SK-N-SH (cell line): ENCODE data around the gene CLEC3B. TPM values are rescaled to one million over a fixed set of nuclear protein-coding genes. Genes with fewer than 3 reads are reported as not detected.

ENCODE experiments used
- CTCF ChIA-PET: fragments of 300-600, 350-600 bp; formaldehyde crosslinking; extraction: SDS; loops from one replicate; lab custom pipeline; 2021; lab: Yijun Ruan, JAX
- POLR2A ChIA-PET: fragments of 350-600 bp; sonication (Branson Sonifier 250); formaldehyde crosslinking; extraction: SDS; loops from one replicate; lab custom pipeline; 2020; ENCODE audit warnings: antibody characterized with exemption, inconsistent platforms; lab: Yijun Ruan, JAX
- DNase-seq: peaks from one replicate; pipeline ENCODE4 v3.0.0; 2012
- H2AFZ ChIP-seq: fragments of 200-600 bp; sonication (generic); 2 replicates; pipeline ENCODE4 v1.8.1; 2016; ENCODE audit warnings: antibody characterized with exemption, mild to moderate bottlenecking, low read depth
- H3F3A ChIP-seq: fragments of 200-600 bp; sonication (generic); replicated peaks from 2 replicates; pipeline ENCODE3; 2016; ENCODE audit warnings: antibody characterized with exemption, mild to moderate bottlenecking; ENCODE audit not compliant: insufficient read depth
- H3K27ac ChIP-seq, 2 experiments: fragments of 200-500 bp in 1 of 2; fragments of 200-600 bp in 1 of 2; sonication (Bioruptor generic) in 1 of 2; sonication (generic), shearing (Covaris generic) in 1 of 2; 2 replicates each; pipeline versions ENCODE4 v1.5.1 to v1.6.1; 2014 to 2016; ENCODE audit warnings: low read depth in 2 of 2, inconsistent platforms in 1 of 2, low read length in 1 of 2, mild to moderate bottlenecking in 1 of 2, mixed read lengths in 1 of 2
- H3K27me3 ChIP-seq: fragments of 200-600 bp; sonication (generic), shearing (Covaris generic); 2 replicates; pipeline ENCODE4 v1.6.1; 2016; ENCODE audit warnings: mixed run types; ENCODE audit not compliant: insufficient read depth
- H3K36me3 ChIP-seq, 2 experiments: fragments of 200-500 bp in 1 of 2; fragments of 200-600 bp in 1 of 2; sonication (Bioruptor generic) in 1 of 2; sonication (generic) in 1 of 2; replicated peaks in 1 of 2; 2 replicates each; pipeline versions ENCODE3 to v1.5.1; 2014 to 2016; ENCODE audit warnings: low read length in 1 of 2, mild to moderate bottlenecking in 1 of 2; ENCODE audit not compliant: insufficient read depth in 2 of 2, control insufficient read depth in 1 of 2
- H3K4me1 ChIP-seq, 2 experiments: fragments of 200-500 bp in 1 of 2; fragments of 200-600 bp in 1 of 2; sonication (Bioruptor generic) in 1 of 2; sonication (generic), shearing (Covaris generic) in 1 of 2; 2 replicates each; pipeline versions ENCODE4 v1.5.1 to v1.6.1; 2014 to 2016; ENCODE audit warnings: low read depth in 1 of 2, low read length in 1 of 2, mixed run types in 1 of 2; ENCODE audit not compliant: insufficient read depth in 2 of 2, control insufficient read depth in 1 of 2
- H3K4me2 ChIP-seq: fragments of 200-600 bp; sonication (generic), shearing (Covaris generic); 2 replicates; pipeline ENCODE4 v1.6.1; 2017; ENCODE audit warnings: mixed run types
- H3K4me3 ChIP-seq, 2 experiments: fragments of 200-500 bp in 1 of 2; fragments of 200-600 bp in 1 of 2; sonication (Bioruptor generic) in 1 of 2; sonication (generic), shearing (Covaris generic) in 1 of 2; 2 replicates each; pipeline versions ENCODE4 v1.5.1 to v1.8.1; 2014 to 2016; ENCODE audit warnings: low read depth in 2 of 2, inconsistent platforms in 1 of 2, low read length in 1 of 2, mild to moderate bottlenecking in 1 of 2, mixed read lengths in 1 of 2, moderate library complexity in 1 of 2
- H3K79me2 ChIP-seq: fragments of 200-600 bp; sonication (generic); 2 replicates; pipeline ENCODE4 v1.8.1; 2017; ENCODE audit warnings: mild to moderate bottlenecking; ENCODE audit not compliant: insufficient read depth
- H3K9ac ChIP-seq: fragments of 200-600 bp; sonication (generic); 2 replicates; pipeline ENCODE4 v1.6.1; 2017; ENCODE audit warnings: mixed run types
- H3K9me2 ChIP-seq: fragments of 200-600 bp; sonication (generic); 2 replicates; pipeline ENCODE4 v1.6.1; 2017; ENCODE audit warnings: mixed run types
- H3K9me3 ChIP-seq: fragments of 200-600 bp; sonication (generic); 2 replicates; pipeline ENCODE4 v1.6.1; 2017; ENCODE audit warnings: mixed run types, mild to moderate bottlenecking, moderate library complexity
- H4K20me1 ChIP-seq: fragments of 200-600 bp; sonication (generic); 2 replicates; pipeline ENCODE4 v1.6.1; 2017; ENCODE audit warnings: mild to moderate bottlenecking, mixed run types; ENCODE audit not compliant: insufficient read depth
- EP300 ChIP-seq, 2 experiments: IDR thresholded peaks; 2 replicates each; pipeline versions ENCODE4 v1.4.0 to v1.6.1; 2012; ENCODE audit warnings: borderline replicate concordance in 1 of 2, low read depth in 1 of 2, low read length in 1 of 2
- JUND ChIP-seq: IDR thresholded peaks from 2 replicates; pipeline ENCODE4 v1.4.0; 2012
- MXI1 ChIP-seq: IDR thresholded peaks from 2 replicates; pipeline ENCODE4 v1.6.1; 2012; ENCODE audit warnings: mild to moderate bottlenecking, low read depth, low read length, improper control_type of control experiment
- NRF1 ChIP-seq: IDR thresholded peaks from 2 replicates; pipeline ENCODE4 v1.6.1; 2012; ENCODE audit warnings: low read depth, mild to moderate bottlenecking, low read length
- RCOR1 ChIP-seq: fragments of 150-350 bp; IDR thresholded peaks from 2 replicates; pipeline ENCODE4 v1.6.1; 2017; ENCODE audit warnings: antibody characterized with exemption, low read length
- RXRA ChIP-seq: IDR thresholded peaks from 2 replicates; pipeline ENCODE4 v1.4.0; 2012; ENCODE audit warnings: low read depth, mild to moderate bottlenecking, borderline replicate concordance
- TCF12 ChIP-seq: IDR thresholded peaks from 2 replicates; pipeline ENCODE4 v1.4.0; 2012
- TEAD4 ChIP-seq: IDR thresholded peaks from 2 replicates; pipeline ENCODE4 v1.4.0; 2012; ENCODE audit warnings: mild to moderate bottlenecking, borderline replicate concordance; ENCODE audit not compliant: insufficient read depth
- YY1 ChIP-seq: IDR thresholded peaks from 2 replicates; pipeline ENCODE4 v1.4.0; 2012; ENCODE audit warnings: low read depth, mild to moderate bottlenecking
- WGBS: methylation state at CpG from one replicate; pipeline ENCODE4 v1.1.6; 2017; ENCODE audit warnings: low lambda C conversion rate; 5-methylcytosine and 5-hydroxymethylcytosine counted together
- polyA plus RNA-seq, 3 experiments: library from polyadenylated mRNA; depleted of rRNA; stranded (reverse); fragments of >200 nt; gene quantifications; 2 replicates each; pipeline ENCODE4 v1.2.3, GENCODE V29; 2012
- TF ChIP-seq, protein P1 (sequence below): IDR thresholded peaks from 2 replicates; pipeline ENCODE4; 2012
- TF ChIP-seq, protein P2 (sequence below): fragments of 150-350 bp; IDR thresholded peaks from 2 replicates; pipeline ENCODE4 v1.6.1; 2016; ENCODE audit warnings: mild to moderate bottlenecking, low read depth, low read length
- TF ChIP-seq, protein P3 (sequence below): IDR thresholded peaks from 2 replicates; pipeline ENCODE4 v1.4.0; 2012; ENCODE audit warnings: low read depth, borderline replicate concordance

CLEC3B gene
- polyA plus RNA-seq, 1 of the 3 experiments (the other 2 are of a cell fraction), result 0.46 TPM

DNA sequence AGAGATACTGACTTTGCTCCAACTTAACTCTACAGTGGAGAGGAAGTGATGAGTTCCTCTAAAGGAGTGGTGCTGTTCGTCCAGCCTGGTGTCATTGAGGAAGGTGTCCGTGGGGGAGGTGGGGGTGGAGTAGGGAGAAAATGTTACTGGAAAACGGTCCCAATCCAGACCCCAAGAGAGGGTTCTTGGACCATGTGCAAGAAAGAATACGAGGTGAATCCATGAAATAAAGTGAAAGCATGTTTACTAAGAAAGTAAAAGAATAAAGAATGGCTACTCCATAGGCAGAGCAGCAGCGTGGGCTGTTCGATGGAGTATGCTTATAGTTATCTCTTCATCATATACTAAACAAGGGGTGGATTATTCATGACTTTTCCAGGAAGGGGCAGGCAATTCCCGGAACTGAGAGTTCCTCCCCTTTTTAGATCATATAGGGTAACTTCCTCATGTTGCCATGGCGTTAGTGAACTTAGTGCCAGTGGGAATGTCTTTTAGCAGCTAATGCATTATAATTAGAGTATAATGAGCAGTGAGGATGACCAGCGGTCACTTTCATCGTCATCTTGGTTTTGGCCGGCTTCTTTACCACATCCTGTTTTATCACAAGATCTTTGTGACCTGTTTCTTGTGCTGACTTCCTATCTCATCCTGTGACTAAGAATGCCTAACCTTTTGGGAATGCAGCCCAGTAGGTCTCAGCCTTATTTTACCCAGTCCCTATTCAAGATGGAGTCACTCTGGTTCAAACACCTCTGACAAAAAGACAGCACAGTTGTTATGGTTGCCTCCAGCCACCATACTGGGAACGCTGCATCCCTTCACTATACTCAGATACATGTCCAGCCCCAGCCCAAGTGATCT is 38.6 kb downstream of the CLEC3B start (continued):
- TF ChIP-seq YY1, result peak; percentile 88

DNA sequence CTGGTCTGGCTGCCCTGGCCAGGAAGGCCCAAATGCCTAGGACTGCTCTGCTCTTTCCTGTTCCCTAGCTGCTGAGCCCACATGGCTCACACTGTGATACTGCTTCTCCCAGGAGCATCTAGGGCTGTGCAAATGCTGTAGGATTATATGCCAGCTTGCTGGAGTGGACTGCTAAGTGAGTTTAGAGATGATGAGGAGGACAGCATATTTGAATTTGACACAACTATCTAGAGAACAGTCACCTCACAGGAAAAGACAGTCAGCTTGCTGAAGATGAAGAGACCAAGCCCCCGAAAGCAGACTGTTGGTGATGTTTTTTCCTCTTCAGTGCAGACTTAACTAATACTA is 39.2 kb downstream of the CLEC3B start:
- Histone ChIP-seq H3K27ac (peak overlapping the region in 1 of 2 experiments; percentile 87; a peak in 2 of 4 replicates), H3F3A (peaks cover 16% of the 10 kb centered on the region), H4K20me1 (no peaks in the 10 kb centered on the region), H3K4me2 (peak overlapping the region; percentile 68; the same call in 1 of the 2 replicates), H3K4me3 (no peak overlapping the region), H3K79me2 (no peaks in the 10 kb centered on the region), H3K36me3 (no peaks in the 10 kb centered on the region), H3K9me3 (no peaks in the 10 kb centered on the region)
- no peak for DNase-seq
- TF ChIP-seq, protein P1, sequence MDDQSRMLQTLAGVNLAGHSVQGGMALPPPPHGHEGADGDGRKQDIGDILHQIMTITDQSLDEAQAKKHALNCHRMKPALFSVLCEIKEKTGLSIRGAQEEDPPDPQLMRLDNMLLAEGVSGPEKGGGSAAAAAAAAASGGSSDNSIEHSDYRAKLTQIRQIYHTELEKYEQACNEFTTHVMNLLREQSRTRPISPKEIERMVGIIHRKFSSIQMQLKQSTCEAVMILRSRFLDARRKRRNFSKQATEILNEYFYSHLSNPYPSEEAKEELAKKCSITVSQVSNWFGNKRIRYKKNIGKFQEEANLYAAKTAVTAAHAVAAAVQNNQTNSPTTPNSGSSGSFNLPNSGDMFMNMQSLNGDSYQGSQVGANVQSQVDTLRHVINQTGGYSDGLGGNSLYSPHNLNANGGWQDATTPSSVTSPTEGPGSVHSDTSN, result no peak
- TF ChIP-seq MXI1 (no peak), NRF1 (no peak), TEAD4 (no peak), TCF12 (no peak), RCOR1 (no peak), EP300 (IDR thresholded peaks at IDR 0.05; ENCODE audit: borderline replicate concordance in 1 of 2, low read depth in 1 of 2, low read length in 1 of 2) (no peak), RXRA (no peak), JUND (no peak)
- TF ChIP-seq, protein P2, sequence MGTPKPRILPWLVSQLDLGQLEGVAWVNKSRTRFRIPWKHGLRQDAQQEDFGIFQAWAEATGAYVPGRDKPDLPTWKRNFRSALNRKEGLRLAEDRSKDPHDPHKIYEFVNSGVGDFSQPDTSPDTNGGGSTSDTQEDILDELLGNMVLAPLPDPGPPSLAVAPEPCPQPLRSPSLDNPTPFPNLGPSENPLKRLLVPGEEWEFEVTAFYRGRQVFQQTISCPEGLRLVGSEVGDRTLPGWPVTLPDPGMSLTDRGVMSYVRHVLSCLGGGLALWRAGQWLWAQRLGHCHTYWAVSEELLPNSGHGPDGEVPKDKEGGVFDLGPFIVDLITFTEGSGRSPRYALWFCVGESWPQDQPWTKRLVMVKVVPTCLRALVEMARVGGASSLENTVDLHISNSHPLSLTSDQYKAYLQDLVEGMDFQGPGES, result no peak
- TF ChIP-seq, protein P3, sequence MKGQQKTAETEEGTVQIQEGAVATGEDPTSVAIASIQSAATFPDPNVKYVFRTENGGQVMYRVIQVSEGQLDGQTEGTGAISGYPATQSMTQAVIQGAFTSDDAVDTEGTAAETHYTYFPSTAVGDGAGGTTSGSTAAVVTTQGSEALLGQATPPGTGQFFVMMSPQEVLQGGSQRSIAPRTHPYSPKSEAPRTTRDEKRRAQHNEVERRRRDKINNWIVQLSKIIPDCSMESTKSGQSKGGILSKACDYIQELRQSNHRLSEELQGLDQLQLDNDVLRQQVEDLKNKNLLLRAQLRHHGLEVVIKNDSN, result no peak
- TF ChIP-seq, all 33 proteins: peak for 0
- H3K27me3 ChIP-seq, result no peaks in the 10 kb centered on the region
- H3K9me2 ChIP-seq, result no peaks in the 10 kb centered on the region
- ChIA-PET POLR2A (no interaction called here), CTCF (interaction anchor here (1.9 kb wide), 1 partner anchor 24 kb away, joined by 6 read pairs; no protein-coding TSS in a partner anchor)
- WGBS, result 80% methylated on average over 1 of the region's 1 CpG
- no peak overlapping the region for H2AFZ ChIP-seq
- peaks cover 5 to 21% of the 10 kb centered on the region in 2 experiments for H3K4me1 ChIP-seq
- H3K9ac ChIP-seq, result no peak overlapping the region
